ENCODE results near the gene SDK1.
"Not testable (repeated sequence)": the region's sequence is repeated elsewhere in the genome, so short reads cannot be mapped to it uniquely, and the experiment has no call there.

SDK1 gene

GRCh38 chr7:4245135-4245865, 944.2 kb downstream of the SDK1 start:
- DNase-seq (ENCODE audit: low read depth) = no peak

DNA sequence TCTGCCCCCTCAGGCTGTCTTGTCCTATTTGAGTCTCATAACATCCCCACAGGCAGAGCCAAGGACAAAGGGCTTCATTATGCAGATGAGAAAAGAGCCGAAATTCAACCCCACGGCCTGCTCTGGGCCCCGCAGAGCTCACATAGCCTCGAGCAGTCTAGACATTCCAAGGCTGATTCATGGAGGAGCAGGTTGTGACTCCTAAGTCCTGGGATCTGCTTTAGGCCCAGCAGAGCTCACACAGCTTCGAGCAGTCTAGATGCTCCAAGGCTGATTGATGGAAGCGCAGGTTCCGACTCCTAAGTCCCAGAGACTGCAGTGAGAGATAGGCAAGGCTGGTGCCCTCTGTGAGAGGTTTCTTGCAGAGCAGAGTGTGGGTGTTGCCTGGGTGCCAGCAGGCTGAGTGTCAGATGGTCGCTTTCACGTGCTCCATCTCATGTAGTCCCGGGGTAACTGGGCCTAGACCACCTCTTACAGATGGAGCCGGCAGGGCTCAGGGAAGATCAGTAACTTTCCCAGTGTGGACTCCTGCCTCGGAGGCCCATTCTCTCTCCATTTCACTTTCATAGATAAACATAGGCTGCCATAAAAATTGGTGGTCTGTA, 944.9 kb downstream of the SDK1 start:
- DNase-seq (ENCODE audit: low read depth) = no peak

- DNase-seq (ENCODE audit: low read depth) = no peak
Measured at GRCh38 chr7:4246536-4246935, 945.5 kb downstream of the SDK1 start.

GRCh38 chr7:4247106-4247876, 946.2 kb downstream of the SDK1 start:
- DNase-seq (ENCODE audit: low read depth) = no peak

- no peak for DNase-seq (ENCODE audit: low read depth)
Measured at GRCh38 chr7:4248295-4248694, 947.2 kb downstream of the SDK1 start.

- DNase-seq (ENCODE audit: low read depth) = no peak
Measured at GRCh38 chr7:4249241-4249640, 948.2 kb downstream of the SDK1 start.

- DNase-seq (ENCODE audit: low read depth) = no peak
Measured at GRCh38 chr7:4255336-4255735, 954.3 kb downstream of the SDK1 start.

DNA sequence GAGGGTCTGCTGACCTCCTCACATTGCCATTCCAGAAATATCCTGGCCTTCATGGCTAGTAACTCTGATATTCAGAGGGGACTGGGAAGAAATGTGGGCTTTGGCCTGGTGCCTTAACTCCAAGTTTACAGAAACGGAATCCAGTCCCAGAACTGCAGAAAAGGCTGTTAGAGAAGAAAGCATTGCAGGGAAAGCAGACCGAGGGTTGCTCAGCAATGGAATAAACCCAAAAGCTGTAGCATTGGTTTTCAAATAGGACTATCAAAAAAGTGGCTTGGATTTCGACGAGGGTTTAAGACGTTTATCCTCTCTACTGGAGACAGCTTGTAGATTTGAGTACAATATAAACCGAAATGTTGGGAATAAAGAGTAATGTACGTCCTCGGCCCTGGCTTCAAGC, 955.2 kb downstream of the SDK1 start:
- DNase-seq (ENCODE audit: low read depth) = no peak

- DNase-seq (ENCODE audit: low read depth) = no peak
Measured at GRCh38 chr7:4257146-4258111, 956.4 kb downstream of the SDK1 start.

GRCh38 chr7:4260116-4260515, 959.1 kb downstream of the SDK1 start:
- DNase-seq (ENCODE audit: low read depth) = not testable (repeated sequence)

DNA sequence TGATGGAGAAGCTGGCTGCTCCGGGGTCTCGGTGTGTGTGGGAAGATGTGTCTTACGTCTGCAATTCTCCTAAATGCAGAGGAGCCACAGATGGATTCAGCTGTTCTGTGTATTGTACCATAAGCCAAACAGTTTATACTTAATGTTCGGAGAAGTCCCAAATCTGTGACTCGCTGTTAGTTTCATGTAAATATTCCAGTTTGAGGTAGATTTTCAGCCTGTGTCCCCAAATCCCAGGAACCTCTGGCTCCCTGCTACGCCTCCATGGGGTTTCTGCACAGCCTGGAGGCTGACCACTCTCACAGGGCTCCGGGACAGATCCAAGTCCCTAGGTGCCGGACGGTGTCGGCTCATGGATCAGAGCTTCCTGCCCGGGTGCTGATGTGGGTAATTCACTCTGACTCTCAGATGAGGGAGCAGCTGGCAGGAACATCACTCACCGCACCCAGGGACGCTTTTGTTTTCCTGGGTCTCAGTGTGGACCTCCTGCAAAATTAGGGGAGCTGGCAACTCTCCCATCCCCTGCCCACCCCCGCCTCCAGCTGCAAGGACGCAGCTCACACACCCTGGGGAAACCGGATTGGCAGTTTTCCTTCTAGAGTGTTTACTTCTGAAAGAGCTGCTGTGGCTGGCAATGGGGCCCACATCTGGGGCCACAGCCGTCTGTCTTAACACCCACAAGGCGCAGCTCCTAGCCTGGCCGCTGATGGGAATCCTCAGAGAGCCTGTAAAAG, 960.0 kb downstream of the SDK1 start:
- DNase-seq (ENCODE audit: low read depth) = no peak

DNA sequence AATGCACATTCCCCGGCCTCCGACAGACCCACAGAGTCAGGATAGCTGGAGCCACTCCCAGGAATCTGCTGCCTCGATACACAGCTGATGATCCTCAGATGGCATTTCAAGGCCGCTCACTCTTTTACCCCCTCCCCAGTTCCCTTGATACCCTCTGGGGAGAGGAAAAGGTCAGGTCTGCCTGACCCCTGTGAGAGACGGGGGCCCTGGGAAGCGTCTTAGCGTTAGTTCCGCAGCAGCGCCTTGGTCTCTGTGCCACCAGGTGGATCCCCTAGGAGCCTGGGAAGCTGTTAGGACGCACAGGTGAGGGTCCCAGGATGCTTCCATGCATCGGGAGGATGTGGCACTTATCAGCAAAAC, 960.5 kb downstream of the SDK1 start:
- DNase-seq (ENCODE audit: low read depth) = no peak

DNA sequence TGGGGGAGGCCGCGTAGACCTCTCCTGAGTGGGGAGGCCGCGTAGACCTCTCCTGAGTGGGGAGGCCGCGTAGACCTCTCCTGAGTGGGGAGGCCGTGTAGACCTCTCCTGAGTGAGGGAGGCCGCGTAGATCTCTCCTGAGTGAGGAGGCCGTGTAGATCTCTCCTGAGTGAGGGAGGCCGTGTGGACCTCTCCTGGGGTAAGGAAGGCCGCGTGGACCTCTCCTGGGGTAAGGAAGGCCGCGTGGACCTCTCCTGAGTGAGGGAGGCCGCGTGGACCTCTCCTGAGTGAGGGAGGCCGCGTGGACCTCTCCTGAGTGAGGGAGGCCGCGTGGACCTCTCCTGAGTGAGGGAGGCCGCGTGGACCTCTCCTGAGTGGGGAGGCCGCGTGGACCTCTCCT, 963.2 kb downstream of the SDK1 start:
- DNase-seq (ENCODE audit: low read depth) = not testable (repeated sequence)

DNA sequence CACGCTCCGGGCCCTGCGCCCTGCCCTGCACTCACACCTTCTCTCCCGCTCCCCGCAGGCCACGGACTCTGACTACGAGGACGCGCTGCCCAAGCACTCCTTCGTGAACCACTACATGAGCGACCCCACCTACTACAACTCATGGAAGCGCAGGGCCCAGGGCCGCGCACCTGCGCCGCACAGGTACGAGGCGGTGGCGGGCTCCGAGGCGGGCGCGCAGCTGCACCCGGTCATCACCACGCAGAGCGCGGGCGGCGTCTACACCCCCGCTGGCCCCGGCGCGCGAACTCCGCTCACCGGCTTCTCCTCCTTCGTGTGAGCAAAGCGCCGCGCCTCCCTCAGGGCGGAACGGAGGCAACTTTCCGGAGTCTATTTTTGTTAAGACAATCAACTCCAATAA, 964.0 kb downstream of the SDK1 start:
- DNase-seq (ENCODE audit: low read depth) = no peak

GRCh38 chr7:4265676-4266075, 964.6 kb downstream of the SDK1 start:
- no peak for DNase-seq (ENCODE audit: low read depth)

DNA sequence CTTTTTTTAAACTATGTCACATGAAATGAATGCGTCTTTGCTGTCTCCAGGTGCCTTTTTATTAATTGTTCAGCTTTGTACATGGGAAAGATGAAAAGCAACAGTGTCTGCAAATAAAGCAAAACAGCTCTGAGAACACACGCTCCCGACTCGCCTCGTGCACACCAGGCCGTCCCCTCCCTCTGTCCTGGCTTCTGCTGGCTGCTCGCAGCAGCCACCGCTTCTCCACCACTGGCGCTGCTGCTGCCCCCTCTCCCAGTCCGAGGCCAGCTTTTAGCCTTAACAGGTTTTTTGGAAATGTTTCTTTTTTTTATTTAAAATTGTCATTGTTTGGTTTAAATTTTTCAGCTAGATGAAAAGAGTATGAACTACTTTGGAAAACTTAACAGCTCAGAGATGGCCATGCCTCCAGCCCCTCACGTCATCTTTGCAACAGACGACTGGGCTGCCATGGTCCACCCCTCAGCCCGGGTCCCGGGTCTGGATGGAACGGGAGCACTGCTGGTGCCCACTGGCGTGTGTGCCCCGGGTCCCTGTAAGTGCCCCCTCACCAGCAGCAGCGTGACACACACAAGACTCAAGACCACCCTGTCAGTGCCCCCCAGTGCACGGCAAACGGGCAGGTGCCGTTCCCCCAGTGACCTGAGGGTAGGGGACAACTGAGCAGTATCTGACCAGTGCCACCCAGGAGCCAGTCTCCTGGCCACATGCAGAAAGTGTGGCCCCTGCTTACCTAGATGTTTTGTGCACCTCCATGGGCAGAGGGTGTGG, 965.4 kb downstream of the SDK1 start:
- no peak for DNase-seq (ENCODE audit: low read depth)

- no peak for DNase-seq (ENCODE audit: low read depth)
Measured at GRCh38 chr7:4267341-4268039, 966.4 kb downstream of the SDK1 start.

DNA sequence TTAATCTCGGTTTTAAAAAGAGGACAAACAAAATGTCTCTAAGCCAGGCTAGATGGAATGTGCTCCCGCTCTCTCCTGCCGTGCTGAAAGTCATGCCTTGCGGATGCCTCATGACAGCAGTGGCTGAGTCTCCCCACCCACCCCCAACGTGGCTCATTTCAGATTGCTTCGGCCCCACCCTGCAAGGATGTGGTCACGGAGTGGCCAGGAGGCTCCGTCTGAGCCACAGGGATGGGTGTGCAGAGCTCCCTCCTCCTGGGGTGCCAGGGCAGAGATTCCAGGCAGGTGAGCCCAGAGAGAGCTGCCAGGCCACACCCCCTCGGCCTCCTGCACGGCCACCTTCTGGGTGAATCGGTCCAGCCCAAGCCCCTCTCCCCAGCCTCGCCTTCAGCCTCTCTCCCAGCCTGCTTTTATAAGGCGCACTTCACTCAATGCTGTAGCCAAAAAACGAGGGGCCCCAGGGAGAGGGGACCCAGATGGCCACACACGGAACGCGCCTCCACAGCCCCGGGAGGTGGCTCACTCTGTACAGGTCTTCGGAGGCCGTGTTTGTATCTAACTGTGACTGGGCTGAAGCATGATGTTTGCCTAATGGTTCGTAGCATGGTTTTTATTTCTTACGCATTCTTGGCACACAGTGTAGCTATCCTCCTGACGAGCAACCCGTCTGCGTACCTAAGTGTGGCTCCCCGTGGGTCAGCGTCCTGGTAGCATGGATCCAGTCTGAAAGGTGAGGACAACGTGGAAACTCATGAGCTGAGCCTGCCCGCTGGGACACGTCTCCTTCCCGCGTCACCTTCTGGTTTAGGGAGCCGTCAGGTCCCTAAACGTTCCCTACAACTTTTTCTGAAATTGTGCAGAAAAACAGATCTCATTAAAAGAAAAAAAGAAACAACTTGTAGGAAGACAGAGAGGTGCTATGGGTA, 967.3 kb downstream of the SDK1 start:
- no peak for DNase-seq (ENCODE audit: low read depth)

- no peak for DNase-seq (ENCODE audit: low read depth)
Measured at GRCh38 chr7:4269086-4269485, 968.0 kb downstream of the SDK1 start.

Measured in stimulated activated CD8-positive, alpha-beta memory T cell treated with anti-CD3 and anti-CD28 coated beads, Interleukin-4, amount 100 ng/mL, for 24 hours (primary cell).